ENCODE results near the gene SLF2.
A peak's percentile ranks its signal among the peaks of the same experiment; 100 is the strongest.
"Not testable (repeated sequence)": the region's sequence is repeated elsewhere in the genome, so short reads cannot be mapped to it uniquely, and the experiment has no call there.

The SLF2 gene

GRCh38 chr10:100962351-100963080 lies 49.8 kb downstream of the SLF2 start:
- no peak for DNase-seq

DNA sequence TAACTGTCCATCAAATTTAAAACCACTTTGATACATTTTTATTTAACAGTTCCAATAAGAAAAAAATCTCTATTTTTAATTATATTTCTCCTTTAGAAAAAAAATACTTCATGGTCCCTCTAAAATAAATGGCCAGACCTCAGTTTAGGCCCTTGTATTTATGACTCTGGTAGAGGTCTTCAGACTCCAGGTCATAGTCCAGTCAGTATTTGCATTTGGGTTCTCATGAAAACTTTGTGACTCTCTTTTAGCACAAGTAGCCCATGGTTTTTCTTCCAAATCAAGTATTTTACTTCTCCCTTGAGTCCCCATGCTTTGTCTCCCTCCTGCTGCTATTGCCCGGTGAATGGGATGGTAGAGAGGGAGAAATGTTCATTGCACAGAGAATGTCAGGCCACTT lies 51.1 kb downstream of the SLF2 start:
- no peak for DNase-seq

GRCh38 chr10:100965820-100966219 lies 53.1 kb downstream of the SLF2 start:
- DNase-seq: no peak

DNA sequence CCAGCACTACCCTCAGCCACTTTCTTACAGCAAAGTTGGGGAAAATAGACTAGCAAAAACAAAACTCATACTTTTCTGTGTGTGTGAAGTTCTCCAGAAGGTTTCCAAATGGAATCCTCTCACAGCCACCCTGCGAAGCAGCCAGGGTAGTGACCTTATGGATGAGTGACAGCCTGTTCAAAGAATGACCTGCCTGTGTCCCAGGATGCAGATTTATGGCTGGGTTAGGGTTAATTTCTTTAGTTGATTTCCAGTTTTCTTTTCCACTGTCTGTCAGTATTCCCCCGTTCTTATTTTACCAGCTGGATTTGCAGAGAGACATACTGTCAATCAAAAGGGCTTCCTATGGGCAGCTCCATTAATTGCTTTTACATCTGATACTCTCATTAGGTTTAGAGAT lies 54.1 kb downstream of the SLF2 start:
- no peak for DNase-seq

- no peak for DNase-seq
Observed at GRCh38 chr10:100967332-100967731, 54.6 kb downstream of the SLF2 start.

- DNase-seq: no peak
Observed at GRCh38 chr10:100968062-100968736, 55.4 kb downstream of the SLF2 start.

DNA sequence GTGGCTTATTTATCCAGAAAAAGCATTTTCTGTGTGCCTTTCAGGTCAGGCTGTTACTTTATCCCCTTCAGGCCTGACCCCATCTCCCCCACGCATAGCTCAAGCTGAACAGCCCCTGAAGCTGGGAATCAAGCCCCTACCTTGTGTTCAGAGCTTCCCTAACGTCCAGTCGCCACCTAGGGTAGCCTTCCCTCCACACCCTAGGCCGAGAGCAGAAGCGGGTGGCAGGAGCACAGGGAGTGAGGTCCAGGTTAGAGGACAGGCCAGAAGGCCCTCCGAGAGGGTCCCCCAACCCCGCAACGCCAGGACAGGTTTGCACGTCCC lies 56.1 kb downstream of the SLF2 start:
- no peak for DNase-seq

- DNase-seq: peak; percentile 59
Observed at GRCh38 chr10:100969187-100970075, 56.7 kb downstream of the SLF2 start, which contains the start of gene SEMA4G. Gene SEMA4G, plus strand, starts transcription at chr10:100969504. Its CDS starts 3,409 bp downstream, at chr10:100972913.

DNA sequence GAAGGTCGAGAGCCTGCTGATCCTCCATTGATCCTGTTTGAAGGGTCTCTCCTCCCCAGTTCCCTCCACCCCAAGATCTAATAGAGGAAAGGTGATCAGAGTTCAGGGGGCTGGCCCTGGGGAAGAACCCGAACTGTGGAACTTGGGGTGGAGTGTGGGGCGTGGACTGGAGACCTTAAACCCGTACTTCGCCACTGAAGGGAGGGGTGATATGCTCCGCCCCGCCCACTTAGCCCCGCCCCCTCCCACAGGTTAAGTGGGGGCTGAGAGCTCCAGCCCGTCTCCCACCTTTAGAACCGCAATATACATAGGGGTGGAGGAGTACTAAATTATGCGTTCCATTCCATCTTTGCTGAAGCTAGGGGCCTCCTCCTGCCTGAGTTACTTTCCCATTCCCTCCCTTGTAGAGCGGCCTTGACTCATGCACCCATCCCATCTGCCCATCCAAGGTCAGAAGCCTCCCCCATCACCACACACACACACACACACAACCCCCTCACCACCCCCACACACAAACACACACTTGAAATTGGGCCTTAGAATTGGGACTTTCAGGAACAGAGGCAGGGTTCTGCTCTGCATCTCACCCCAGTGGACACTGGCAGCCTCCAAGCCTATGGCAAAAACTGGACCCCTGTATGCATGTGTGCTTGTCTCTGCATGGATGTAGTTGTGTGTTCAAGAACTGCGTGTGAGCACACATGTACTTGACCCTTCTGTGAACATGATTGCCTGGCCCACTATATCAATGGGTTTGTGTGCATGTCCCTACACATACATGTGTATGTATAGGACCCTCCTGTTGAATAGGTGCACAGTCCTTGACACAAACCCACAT lies 57.5 kb downstream of the SLF2 start:
- DNase-seq: no peak

DNA sequence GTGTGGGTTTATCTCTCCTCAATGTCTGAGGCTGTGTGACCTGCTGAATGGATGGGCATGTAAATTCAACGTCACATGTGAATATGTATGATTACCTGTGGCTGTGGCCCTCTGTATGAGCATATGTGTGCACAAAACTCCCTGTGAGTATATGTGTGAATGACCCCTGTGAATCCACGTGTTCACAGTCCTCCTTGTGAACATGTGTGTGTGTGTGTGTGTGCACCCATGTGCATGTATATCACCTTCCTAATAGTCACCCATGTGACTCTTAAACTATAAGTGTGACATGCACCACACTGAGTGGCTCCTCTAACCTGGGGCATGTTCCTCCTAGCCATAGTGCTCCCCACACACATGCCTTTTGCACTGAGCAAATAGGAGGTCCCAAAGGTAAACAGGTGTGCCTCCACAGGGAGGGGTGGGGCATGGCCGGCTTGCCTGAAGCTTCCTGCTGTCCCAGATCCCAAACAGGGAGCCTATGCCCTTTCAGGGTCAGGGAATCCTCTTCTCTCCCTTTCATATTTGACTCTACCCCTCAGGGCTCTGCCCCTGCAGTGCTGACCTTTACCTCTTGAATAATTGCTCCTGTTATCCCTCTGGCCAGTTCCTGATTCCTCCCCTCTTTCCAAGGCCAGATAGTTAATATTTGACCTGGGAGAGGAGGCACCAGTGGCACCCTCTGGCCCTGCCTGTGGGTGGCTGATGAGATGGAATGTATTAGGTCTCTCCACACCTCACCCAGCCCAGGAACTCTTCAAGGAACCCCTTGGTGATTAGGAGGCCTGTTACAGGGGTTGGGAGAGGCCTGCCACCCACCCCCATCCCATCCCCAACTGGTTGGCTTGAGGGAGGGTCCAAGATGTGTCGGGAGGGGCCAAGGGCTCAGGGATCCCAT lies 58.4 kb downstream of the SLF2 start:
- DNase-seq: no peak

DNA sequence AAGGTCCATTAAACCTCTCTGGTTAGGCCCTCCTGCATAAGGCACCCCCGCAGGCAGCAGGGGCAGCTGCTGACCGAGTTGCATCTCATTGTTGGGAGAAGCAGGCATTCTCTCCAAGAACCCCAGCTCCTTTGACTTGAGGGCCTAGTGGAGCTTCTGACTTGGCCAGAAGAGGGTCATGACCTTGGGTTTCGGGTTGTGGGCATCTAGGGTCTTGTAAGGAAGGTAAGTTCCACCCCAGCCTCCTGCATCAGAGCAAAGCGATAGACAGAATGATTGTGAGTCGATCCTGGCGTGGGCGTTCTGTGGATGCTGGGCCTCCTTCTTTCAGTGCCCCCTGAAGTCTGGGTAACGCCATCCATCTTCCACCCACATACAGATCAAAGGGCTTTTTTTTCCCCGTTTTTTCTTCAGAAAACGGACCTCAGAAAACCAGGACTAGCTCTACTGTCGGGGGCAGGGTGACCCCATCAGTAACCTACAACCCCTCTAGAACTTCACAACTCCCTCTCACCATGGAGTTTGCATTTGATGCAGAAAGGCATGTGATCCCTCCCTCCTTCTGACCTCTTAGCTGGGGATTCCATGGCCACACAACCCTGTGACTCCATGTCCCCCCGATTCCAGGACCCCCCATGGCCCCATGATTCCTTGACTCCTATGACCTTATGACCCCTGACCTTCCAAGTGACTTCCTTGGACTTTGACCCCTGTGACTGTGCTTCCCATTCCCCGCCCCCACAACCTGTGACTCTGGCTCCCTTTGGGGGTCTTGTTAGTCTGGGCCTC lies 59.5 kb downstream of the SLF2 start:
- no peak for DNase-seq

GRCh38 chr10:100972904-100973535 lies 60.3 kb downstream of the SLF2 start:
- no peak for DNase-seq

DNA sequence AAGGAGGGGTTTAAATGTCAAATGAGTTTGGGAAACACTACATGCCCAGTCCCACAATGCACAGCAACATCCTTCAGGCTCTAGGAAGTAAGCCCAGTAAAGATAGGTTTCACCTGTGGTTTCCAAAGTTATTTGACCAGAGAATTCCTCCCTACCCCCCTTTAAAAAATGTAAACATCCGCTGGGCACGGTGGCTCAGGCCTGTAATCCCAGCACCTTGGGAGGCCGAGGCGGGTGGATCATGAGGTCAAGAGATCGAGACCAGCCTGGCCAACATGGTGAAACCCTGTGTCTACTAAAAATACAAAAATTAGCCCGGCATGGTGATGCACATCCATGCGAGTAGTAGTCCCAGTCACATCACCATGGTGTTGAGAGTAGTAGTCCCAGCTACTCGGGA lies 62.6 kb downstream of the SLF2 start:
- DNase-seq: not testable (repeated sequence)

DNA sequence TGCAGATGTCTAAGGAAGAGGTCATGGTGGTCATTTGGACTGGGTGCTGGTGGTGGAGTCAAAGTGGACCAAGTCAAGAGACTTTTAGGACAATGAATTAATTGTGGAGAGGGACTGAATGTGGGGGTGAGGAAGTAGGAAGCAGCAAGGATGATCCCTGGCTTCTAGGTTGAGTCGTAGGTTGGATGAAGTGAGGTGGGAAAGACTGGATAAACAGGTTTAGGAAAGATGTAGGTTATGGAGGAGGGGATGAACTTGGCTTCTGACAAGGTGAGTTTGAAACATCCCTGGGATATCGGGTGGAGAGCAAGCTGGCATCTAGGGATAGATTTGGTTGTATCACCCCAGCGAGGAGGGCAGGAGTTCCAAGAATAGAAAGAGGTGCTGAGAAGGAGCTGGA lies 64.1 kb downstream of the SLF2 start:
- no peak for DNase-seq

- no peak for DNase-seq
Observed at GRCh38 chr10:100977436-100977835, 64.7 kb downstream of the SLF2 start.

DNA sequence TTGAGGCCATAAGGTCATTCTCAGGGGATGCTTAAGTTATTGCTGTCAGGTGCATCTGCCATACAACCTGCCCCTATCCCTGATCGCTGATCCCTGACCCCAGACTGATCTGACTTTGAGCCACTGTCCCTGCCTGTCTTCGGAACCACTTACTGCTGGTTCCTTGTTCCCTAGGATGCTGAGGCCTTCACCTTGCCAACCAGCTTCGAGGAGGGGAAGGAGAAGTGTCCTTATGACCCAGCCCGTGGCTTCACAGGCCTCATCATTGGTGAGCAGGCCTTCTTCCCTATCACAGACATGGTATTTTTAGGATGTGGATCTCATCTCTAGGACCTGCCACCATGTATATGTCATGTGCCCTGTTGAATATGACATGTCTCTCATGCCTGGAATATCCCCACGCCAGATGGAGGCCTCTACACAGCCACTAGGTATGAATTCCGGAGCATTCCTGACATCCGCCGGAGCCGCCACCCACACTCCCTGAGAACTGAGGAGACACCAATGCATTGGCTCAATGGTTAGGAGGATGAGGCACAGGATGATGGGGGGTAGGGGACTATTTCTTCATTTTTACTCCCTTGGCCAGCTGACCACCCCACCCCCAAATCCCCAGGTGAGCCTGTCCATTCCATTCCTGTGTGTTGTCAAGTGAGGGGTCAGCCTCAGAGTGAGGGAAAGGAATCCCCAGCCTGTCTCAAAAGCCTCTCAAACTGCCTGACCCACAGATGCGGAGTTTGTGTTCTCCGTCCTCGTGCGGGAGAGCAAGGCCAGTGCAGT lies 65.5 kb downstream of the SLF2 start:
- no peak for DNase-seq

- no peak for DNase-seq
Observed at GRCh38 chr10:100978901-100979195, 66.1 kb downstream of the SLF2 start.

DNA sequence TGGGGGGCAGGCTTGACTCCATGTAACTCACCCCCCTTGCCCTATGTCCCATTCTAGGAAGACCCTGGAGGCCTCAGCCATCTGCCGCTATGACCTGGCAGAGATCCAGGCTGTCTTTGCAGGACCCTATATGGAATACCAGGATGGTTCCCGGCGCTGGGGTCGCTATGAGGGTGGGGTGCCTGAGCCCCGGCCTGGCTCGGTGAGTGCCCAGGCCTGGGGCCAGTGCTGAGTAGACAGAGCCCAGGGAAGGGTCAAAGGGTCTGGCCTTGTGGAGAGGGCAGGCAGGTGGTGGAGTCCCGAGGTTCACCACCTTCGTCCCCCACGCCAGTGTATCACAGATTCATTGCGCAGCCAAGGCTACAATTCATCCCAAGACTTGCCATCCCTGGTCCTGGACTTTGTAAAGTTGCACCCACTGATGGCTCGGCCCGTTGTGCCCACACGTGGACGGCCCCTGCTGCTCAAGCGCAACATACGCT lies 67.1 kb downstream of the SLF2 start:
- no peak for DNase-seq

DNA sequence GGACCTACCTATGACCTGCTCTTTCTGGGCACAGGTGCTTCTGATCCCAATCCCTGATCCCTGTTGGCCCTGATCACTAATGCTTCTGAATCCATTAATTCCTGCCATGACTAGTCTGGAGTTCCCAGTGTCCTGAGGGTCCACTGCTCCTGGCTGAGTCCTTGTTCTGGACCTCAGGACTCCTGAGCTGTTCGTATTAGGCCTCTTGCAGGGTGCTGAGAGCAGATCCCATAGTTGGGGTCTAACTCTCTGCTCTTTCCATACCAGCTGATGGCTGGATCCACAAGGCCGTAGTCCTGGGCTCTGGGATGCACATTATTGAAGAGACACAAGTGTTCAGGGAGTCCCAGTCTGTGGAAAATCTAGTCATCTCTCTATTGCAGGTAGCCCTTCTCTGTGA lies 67.5 kb downstream of the SLF2 start:
- DNase-seq: no peak

DNA sequence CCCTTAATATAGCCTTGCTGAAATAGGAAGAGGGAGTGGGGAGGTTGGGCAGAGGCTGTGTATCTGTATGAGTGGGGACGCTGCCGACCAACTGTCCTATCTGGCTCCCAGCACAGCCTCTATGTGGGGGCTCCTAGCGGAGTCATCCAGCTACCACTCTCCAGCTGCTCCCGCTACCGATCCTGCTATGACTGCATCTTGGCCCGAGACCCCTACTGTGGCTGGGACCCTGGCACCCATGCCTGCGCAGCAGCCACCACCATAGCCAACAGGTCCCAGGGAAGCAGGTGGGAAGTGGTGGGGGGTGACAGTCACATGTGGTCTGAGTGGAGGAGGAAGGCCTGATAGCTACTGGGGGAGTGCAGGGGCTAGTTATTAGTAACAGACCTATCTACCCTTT lies 67.9 kb downstream of the SLF2 start:
- no peak for DNase-seq

Measured in femur (tissue), 1 donor.